ENCODE measurements around the gene RBM45.

RBM45 gene

DNA sequence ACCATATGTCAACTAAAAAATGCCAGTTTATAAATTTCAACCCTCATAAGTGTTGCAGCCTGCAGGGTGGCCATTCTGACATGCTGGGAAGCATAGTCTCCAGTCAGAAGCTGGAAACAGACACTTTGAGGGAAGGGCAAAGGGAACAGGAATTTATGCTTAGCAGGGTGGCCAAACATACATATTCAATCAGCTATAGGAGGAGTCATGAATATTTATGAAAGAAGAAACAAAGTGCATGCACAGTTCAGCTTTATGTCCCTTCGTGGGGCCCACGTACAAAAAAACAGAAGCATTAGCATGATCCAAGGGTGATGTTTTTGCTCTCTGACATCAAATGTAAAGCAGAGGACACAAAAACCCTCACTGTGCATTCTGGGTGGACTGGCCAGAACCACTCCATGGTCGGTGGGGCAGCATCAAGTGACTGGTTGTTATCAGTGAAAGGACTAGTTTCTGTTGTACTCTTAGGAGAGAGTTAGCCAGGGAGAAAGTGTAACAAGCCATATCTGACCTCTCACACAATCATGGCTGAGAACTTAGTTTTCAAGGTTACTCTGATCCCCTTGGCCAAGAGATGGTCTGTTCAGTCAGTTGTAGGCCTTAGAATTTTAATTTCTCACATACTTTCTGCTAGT, 29.7 kb upstream of the RBM45 start:
- DNase-seq (ENCODE audit: low read depth, low spot score) = no peak
- in situ Hi-C loops (cut with HindIII; ENCODE audit: low sequenced_read_pairs) = no loop called here
- no peak overlapping the region for H3K4me3 ChIP-seq (ENCODE audit: low read depth, low read length)
- TF ChIP-seq, protein P1, sequence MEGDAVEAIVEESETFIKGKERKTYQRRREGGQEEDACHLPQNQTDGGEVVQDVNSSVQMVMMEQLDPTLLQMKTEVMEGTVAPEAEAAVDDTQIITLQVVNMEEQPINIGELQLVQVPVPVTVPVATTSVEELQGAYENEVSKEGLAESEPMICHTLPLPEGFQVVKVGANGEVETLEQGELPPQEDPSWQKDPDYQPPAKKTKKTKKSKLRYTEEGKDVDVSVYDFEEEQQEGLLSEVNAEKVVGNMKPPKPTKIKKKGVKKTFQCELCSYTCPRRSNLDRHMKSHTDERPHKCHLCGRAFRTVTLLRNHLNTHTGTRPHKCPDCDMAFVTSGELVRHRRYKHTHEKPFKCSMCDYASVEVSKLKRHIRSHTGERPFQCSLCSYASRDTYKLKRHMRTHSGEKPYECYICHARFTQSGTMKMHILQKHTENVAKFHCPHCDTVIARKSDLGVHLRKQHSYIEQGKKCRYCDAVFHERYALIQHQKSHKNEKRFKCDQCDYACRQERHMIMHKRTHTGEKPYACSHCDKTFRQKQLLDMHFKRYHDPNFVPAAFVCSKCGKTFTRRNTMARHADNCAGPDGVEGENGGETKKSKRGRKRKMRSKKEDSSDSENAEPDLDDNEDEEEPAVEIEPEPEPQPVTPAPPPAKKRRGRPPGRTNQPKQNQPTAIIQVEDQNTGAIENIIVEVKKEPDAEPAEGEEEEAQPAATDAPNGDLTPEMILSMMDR (IDR thresholded peaks at IDR 0.05; ENCODE audit: low read depth, low read length) = no peak

DNA sequence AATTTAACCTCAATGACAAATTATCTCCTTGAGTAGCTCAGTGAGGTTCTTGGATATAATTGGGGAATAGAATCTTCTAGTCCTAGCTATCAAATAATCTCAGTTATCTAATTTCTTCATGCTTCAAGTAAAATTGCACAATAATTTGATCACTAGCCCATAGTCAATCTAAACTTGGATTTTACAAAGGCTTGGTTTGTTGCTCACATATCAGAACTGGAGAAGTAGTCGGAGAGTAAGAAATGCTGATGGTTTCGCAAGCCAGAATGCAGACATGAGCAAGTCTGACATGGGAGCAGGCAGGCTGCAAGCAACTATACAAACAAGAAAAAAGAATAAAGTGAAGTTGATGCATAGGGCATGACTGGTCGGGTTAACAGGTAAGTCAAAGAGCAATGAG, 28.0 kb upstream of the RBM45 start:
- TF ChIP-seq, protein P1 (IDR thresholded peaks at IDR 0.05; ENCODE audit: low read depth, low read length) = no peak
- in situ Hi-C loops (cut with HindIII; ENCODE audit: low sequenced_read_pairs) = no loop called here
- DNase-seq (ENCODE audit: low read depth, low spot score) = no peak
- no peak overlapping the region for H3K4me3 ChIP-seq (ENCODE audit: low read depth, low read length)

DNA sequence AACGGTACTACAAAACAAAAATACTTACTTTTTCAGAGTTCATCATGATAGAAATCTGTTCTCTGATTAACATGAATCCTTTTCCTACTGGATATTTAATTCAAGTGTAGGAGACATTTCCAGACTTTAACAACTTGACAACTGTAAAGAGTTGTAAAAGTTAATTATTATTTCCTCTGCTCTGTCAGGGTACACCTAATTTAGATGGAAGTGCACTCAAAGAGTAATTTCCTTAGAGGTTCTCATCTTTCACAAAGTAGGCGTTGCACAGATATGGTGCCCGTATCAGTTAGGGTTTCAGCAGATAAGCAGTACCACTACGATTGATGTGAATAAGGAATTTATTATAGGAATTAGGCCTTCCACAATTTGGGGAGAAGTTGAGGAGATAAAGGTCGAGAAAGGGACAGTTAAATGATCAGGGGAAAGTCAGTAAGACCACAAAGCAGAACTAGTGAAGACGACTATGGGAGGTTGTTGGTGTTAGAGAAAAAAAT, 23.4 kb upstream of the RBM45 start:
- no peak overlapping the region for H3K4me3 ChIP-seq (ENCODE audit: low read depth, low read length)
- TF ChIP-seq, protein P1 (IDR thresholded peaks at IDR 0.05; ENCODE audit: low read depth, low read length) = no peak
- no peak for DNase-seq (ENCODE audit: low read depth, low spot score)
- in situ Hi-C loops (cut with HindIII; ENCODE audit: low sequenced_read_pairs) = no loop called here

DNA sequence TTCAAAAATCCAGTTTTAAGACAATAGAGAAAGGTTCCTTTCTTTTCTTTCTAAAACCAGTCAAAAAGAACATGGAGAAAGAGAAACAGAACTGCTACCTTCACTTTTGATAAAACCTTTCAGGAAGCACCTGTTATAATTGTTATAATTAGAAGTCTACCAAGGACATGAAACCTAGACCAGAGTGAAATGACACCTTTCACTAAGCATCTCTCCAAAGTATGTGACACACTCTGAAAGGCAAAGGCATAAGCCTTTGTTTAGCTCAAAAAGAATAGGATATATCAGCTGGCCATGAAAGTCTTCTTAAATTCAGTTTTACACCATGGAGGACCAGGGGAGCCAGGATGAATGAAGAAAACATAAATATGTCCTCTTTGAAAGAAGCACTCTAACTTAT, 18.8 kb upstream of the RBM45 start:
- TF ChIP-seq, protein P1 (IDR thresholded peaks at IDR 0.05; ENCODE audit: low read depth, low read length) = no peak
- no peak for DNase-seq (ENCODE audit: low read depth, low spot score)
- in situ Hi-C loops (cut with HindIII; ENCODE audit: low sequenced_read_pairs) = no loop called here
- no peak overlapping the region for H3K4me3 ChIP-seq (ENCODE audit: low read depth, low read length)

DNA sequence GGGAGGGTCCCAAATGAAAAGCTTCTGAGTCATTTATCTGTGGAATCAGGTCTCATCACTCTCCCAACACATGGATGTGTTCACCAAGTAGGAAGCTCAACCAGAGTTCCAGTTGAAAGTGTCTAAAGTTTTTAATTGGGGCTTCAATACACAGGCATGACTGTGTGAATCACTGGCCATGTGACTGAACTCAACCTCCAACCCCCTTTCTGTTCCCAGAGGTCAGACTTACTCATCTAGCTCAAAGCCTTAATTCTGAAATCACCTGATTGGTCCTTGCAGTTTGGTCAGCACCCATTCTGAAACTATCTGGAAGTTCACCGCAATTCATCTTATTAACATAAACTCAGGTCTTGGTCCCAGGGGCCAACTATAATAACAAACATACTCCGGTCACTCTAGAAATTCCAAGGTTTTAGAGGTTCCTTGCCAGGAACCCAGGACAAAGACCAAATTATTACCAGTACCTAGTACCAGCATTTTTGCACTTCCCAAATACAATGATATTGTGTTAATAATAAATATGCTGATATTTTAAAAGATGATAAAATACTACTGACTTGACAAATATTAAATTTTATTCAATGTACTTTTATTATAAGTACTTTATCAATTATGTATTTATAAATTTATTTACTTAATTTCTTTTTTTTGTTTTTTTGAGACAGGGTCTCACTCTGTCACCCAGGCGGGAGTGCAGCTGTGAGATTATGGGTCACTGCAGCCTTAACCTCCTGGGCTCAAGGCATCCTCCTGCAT, 10.7 kb upstream of the RBM45 start:
- TF ChIP-seq, protein P1 (IDR thresholded peaks at IDR 0.05; ENCODE audit: low read depth, low read length) = no peak
- no peak overlapping the region for H3K4me3 ChIP-seq (ENCODE audit: low read depth, low read length)
- DNase-seq (ENCODE audit: low read depth, low spot score) = no peak
- in situ Hi-C loops (cut with HindIII; ENCODE audit: low sequenced_read_pairs) = no loop called here

DNA sequence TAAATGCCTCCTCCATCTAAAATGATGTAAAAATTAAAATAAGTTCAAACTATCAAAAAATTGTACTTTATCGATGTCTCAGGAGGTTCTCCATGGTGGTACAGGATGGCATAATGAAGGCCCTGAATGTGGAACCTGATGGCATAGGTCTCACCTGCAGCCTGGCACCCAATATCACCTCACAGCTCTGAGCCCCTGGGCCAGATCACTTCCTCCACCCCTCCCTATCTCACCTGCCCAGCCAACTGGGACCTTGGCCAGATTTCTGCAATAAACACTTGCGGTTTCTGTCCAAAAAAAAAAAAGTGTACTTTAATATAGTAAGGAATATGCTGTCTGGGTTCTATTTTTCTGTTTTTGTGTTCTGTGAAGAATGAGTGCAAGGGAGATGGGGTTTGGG, 6.7 kb upstream of the RBM45 start:
- no peak overlapping the region for H3K4me3 ChIP-seq (ENCODE audit: low read depth, low read length)
- no peak for DNase-seq (ENCODE audit: low read depth, low spot score)
- TF ChIP-seq, protein P1 (IDR thresholded peaks at IDR 0.05; ENCODE audit: low read depth, low read length) = no peak
- in situ Hi-C loops (cut with HindIII; ENCODE audit: low sequenced_read_pairs) = no loop called here

Measured in astrocyte of the spinal cord (primary cell).